ENCODE results near the gene DOCK6.

DOCK6 gene

DNA sequence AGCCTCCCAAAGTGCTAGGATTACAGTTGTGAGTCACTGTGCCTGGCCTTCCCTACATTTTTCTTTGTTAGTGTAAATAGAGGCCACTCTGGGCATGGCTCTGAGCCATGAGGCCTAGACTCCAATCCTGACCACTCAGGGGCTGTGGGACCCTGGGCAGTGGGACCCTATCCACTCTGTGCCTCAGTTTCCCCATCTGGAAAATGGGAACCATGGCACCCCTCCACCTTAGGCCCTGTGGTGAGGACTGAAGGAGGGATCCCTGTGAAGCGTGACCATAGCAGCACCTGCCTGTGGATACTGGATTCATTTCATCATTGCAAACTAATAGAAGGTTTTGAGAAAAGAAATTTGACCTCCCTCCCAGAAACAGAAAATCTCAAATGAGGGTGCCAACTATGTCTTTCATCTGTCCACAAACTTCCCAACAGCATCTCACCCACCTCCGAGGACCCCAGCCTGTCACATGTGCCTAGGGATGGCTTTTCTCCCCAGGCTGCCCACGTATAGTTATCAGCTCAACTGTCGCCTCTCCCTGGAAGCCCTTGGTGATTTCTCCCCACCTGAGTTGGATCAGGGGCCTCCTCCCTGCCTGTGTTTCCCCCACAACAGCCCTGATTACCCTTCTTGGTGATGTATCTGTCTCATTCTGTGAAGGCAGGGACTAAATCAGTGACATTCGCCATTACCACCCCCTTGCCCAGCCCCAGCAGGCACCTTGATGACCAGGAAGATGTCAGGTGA, 17.3 kb downstream of the DOCK6 start:
- DNase-seq (ENCODE audit: low read depth) = no peak

DNA sequence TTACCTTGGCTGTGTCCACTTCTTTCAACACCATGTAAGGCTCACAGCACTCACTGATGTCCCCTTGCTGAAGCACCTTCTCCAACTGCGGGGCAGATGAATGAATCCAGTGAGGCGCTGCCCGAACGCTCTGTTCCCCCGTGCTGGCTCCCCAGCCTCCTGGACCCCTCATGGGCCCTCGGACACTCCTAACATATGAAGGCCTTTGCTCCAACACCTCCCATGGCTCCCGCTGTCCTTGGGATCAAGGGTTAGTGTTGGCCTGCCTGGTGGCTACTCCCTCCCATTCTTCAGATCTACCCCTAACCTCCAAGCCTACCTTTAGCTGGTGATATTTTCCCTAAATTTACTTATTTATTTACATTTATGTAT, 18.5 kb downstream of the DOCK6 start:
- DNase-seq (ENCODE audit: low read depth) = no peak

DNA sequence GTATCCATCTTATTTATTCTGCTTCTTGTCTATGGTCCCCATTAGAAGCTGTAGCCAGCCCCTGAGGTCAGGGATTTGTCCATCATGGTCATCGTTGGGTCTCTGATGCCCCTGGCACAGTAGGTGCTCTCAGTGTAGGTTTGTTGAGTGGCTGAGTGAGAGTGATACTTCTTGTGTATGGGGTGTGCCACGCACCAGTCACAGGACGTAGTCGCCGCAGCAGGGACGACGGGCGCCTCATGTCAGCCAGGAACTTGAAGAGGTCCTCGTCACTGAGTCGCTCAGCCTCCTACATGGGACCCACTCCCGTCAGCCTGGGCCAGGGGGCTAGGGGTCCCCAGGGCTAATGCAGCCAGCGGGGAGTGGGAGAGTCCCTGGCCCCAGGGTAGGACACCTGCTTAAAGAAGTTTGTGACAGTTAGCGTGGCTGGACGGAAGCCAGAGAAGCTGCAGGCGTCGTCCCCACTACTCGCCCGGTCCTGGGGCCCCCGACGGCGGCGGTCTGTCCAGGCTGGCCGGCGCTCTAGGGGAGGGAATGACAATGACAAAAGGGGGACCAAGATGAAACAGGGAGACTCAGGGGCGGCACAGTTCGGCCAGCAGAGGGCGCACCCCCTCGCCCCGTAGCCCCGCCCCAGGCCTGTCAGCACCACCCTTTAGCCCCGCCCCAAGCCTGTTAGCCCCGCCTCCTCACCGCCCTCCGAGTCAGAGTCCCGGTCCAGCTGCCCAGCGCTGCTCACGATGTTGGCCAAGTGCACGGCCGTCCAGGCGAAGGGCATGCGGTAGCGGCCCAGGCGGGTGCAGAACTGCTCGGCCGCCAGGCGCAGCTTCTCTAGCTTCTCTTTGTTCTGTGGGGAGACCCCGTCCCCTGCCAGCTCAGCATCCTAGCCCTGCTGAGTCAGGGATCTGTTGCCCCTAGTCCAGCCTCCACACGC, 19.2 kb downstream of the DOCK6 start:
- peak; percentile 75 for DNase-seq (ENCODE audit: low read depth)

DNA sequence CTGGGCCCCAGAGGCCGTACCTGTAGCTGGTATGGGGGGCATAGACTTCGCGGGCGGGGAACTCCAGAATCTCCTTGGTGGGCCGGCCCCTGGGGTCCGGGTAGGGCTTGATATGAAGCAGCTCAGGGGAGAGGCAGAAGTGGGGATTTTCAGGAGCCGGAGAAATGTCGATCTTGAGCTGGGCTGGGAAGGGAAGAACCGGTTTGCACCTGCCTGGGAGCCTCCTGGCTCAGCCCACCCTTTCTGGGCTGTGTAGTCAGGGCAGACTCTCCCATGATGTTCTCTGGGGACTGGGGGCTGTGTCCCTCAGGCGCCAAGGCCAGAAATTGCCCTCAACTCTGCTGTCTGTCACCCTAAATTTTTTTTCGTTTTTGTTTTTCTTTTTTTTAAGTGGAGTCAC, 20.3 kb downstream of the DOCK6 start:
- no peak for DNase-seq (ENCODE audit: low read depth)

DNA sequence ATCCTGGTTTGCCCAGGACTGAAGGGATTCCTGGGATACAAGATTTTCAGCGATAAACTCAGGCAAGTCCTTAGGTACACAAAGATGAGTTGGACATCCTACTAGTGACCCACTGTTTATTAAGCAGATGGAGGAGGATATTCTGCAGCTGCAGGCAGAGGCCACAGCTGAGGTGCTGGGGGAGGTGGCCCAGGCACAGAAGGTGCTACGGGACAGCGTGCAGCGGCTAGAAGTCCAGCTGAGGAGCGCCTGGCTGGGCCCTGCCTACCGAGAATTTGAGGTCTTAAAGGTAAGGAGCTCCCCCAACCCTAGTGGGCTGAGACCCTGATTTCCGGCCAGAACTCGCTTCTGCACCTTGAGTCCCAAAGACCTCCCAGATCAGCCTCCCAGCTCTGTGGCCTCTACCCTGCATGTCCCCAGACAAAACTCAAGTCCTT, 22.3 kb downstream of the DOCK6 start:
- no peak for DNase-seq (ENCODE audit: low read depth)

DNA sequence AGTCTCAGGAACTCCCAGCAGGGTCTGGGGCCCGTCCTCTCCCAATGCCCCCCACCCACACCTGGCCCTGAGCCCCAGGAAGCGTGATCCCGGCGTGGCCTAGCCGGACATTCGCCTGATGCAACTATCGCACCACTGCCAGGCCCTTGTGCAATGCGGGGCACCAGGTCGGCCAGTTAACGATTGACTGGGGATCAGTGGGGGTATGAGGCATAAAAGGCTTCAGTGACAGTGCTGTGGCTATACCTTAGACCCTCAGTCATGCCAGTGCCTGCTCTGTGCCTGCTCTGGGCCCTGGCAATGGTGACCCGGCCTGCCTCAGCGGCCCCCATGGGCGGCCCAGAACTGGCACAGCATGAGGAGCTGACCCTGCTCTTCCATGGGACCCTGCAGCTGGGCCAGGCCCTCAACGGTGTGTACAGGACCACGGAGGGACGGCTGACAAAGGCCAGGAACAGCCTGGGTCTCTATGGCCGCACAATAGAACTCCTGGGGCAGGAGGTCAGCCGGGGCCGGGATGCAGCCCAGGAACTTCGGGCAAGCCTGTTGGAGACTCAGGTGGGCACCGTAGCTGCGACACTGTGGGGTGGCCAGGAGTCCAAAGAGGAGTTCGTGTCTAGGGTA, 22.8 kb downstream of the DOCK6 start, which contains the start of gene ANGPTL8:
ANGPTL8 (plus strand) TSS at position 243 of the 624 bp plus-strand sequence; CDS start at position 262, 19 bp downstream.
- DNase-seq (ENCODE audit: low read depth) = no peak

DNA sequence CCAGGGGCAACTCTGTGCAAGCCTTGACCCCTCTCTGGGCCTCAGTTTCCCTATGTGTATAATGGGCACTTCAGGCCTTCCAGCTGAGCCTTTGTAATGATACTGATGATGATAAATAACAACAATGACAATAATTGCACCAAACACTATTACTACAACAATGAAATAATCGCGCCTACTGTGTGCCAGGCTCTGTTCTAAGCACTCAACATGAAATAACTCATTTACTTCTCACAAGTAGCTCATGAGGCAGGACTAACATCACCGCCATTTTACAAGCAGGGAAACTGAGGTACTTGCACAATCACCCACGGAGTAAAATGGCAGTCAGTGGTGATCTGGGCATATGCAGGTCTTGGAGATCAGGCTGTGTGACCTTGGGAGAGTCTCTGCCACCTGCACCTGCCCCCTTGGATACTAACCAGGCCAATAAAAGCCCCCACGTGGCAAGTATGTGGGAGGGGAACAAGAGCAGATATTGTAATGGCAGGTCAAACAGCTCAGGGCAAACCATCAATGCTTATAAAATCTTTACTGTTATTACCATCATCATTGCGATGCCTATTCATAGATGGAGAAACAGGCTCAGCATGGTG, 23.4 kb downstream of the DOCK6 start:
- no peak for DNase-seq (ENCODE audit: low read depth)

DNA sequence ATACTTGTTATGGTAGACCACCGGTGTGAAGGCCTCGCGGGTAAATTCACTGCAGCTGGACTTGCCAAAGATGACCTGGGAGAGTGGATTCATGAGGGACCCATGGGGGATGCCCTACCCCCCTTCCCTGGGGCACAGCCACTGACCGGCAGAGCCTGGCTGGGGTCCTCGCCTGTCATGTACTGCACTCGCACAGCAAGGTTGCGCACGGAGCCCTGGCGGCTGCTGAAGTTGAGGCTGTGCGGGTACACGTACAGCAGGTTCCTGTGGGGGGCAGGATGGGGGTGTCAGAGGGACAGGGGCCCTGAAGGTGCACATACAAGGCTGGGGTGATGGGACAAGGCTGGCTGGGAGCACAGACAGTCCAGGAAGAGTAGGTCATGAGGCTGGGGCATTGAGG, 24.3 kb downstream of the DOCK6 start:
- DNase-seq (ENCODE audit: low read depth) = no peak

DNA sequence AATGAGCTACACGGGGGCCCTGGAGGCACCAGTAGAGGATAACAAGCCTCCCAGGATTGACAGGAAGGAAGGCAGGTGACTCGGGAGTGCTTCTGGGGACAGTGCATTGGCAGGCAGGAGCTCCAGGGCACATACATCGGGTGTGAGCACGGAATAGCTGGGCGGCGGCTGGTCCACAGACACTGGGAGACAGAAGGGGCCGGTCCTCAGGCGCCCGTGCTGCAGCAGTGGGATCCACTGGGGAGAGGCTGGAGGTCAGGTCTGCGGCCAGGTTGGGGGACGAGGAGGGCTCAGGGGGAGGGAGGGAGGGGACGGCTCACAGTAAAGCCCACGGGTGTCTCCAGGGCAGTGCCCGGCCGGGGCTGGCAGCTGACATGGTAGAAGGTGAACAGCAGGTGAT, 25.0 kb downstream of the DOCK6 start:
- no peak for DNase-seq (ENCODE audit: low read depth)

DNA sequence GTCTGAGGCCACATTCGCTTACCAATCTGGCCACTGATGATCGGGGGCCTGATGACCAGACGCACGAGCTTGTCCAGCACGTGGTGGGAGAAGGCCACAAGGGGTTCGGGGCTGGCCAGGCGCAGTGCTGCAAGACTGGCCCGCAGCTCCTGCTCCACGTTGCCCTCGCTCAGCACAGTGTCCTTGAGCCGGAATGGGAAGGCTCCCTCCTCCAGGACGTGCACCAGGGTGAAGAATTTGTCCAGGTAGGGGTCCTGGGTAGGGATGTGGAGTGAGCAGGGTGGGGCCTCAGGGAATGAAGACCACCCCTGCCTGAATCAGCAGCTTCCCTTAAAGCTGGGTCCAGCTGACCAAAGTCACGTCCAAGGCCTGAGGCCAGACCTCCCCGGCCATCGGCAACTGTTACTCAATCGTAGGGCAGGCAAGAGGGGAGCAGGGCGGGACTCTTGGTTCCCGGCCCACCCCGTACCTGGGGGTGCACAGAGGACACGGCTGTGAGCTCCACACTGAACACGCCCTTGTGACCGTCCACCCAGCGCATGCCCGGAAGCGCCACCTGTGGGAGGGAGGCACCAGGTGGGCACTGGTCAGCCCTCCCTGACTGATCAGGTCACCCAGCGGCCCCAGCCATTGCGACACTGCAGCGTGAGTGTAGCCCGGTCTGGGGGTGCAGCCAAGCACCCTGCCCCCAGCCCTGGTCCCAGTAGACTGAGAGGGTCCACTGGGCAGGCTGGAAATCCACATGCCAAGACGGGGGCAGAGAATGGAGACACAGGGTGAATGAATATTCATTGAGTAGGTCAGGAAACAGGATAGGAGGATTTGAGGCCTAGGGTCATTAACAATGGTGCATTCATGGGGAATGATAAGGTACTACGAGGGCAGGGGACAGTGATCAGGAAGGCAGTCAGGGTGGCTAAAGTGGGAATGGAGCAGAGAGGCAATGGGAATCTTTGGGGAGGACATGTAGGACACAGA, 25.7 kb downstream of the DOCK6 start:
- no peak for DNase-seq (ENCODE audit: low read depth)

DNA sequence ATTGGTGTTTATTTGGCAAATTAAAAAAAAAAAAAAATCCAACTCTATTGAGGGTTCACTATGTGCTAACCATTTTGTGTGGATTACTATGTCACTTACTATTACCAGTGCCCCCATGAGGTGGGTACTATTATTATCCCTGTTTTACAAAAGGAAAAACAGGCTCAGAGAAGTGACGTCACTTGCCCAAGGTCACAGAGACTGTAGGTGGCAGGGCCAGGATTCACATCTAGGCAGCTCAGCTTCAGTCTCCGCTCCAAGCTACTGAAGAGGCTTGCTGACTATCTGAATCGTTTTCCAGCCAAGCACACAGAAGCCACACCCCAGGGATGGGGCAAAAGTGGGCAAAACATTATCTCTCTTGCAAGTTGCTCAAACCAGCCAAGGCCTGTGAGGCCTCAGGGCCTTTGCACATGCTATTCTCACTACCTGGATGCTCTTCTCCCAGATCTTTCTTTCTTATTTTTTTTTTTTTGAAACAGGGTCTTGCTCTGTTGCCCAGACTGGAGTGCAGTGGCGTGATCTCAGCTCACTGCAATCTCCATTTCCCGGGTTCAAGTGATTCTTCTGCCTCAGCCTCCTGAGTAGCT, 27.7 kb downstream of the DOCK6 start:
- no peak for DNase-seq (ENCODE audit: low read depth)

DNA sequence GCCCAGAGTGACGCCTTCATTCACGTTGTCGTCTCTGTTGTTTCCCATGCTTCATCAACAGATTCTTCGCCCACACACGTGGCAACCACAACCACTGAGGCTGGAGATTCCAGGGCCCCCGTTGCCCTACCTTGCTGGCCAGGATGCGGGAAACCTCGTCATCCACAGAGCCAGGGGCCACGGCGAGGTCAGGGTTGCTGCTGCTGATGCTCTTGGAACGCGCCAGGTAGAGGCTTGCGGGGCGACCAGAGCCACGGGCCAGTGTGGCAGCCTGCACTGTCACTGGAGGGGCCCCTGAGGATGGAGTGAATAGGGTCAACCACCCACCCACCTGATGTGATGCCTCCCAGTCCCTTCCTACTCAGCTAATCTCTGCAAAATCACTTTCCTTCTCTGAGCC, 29.3 kb downstream of the DOCK6 start:
- no peak for DNase-seq (ENCODE audit: low read depth)

DNA sequence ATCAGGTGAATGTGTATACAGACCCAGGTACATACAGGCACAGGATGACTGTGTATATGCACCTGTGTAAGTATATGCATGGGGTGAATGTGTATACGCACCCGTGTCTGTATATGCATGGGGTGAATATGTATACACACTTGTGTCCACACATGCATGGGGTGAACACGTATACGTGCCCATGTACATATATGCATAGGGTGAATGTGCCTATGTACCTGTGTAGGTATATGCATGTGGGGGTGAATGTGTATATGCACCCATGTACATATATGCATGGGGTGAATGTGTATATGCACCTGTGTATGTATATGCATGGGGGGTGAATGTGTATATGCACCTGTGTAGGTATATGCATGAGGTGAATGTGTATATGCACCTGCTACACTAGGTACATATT, 29.8 kb downstream of the DOCK6 start:
- no peak for DNase-seq (ENCODE audit: low read depth)

DNA sequence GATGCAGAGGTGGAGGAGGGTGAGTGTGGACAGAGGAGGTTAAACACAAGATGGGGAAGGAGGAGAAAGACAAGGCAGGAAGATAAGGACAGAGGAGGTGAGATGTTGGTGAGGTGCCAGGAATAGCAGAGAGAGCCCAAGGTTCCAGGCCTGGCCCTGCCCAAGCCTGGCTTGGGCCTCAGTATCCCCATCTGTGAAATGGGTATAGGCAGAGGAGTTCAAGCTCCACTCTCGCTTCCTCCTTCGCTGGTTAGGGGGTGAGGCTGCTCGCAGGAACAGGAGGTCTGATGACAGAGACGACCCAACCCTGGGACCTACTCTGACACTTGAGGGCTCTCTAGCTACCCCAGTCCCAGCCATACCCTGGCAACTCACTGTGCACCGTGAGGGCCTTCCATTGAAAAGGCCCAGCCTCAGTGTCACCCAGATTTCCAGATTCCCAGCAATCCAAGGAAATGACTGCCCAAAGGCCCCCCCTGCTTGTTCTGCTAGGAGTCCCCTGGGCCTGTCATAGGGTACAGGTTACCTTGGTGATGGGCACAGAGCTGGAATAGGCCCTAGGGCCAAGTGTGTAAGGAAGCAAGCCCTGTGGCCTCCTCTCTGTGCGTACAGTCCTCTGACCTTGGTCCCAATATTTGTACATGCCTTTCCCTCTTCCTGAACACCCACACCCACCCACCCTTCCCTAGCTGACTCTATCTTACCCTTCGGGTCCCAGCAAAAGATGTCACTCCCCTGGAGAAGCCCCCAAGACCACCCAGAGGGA, 31.5 kb downstream of the DOCK6 start:
- DNase-seq (ENCODE audit: low read depth) = no peak

DNA sequence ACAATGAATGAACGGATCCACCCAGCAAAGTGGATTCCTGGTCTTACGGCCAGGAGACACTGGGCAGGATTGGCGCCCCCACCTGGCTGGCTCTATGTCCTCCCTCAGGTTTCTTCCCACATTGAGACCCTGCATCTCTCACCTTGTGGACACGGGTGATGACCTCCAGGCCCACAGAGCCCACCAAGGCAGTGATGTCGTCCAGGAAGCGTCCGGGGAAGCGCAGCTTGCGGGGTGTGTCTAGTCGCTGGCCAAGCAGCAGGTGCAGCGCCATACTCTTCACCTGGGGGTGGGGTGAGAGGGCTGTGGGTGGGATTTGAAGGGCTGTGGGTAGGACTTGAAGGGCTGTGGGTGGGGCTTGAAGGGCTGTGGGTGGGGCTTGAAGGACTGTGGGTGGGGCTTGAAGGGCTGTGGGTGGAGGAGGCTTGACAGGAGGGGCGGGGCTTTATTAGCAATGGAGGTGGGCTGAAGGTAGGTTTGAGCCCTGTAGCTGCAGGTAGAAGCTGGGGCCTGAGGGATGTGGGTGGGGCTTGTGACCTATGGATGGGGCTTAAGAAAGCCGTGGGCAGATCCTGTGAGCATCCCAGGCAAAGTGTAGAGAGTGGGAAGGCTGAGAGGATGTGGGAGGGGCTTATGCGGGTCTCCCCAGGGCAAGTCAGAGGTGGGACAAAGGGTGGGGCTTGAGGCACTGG, 35.0 kb downstream of the DOCK6 start:
- no peak for DNase-seq (ENCODE audit: low read depth)

DNA sequence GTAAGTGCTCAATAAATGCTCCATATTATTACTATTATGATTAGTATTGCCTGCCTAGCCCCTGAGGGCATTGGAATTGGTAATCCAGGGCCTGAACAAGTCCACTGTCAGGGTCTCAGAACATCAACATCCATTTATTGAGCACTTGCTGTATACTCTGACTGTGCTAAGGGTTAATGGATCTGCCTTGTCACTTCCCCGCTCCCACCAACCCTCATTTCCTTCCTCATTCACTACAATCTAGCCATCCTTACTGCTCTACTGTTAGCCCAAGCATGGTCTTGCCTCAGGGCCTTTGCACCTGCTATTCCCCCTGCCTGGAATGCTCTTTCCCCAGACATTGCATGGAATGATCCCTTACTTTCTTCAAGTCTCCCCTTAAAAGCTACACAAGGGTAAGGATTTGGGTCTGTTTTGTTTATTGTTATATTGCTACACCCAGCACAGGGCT, 35.6 kb downstream of the DOCK6 start:
- no peak for DNase-seq (ENCODE audit: low read depth)

DNA sequence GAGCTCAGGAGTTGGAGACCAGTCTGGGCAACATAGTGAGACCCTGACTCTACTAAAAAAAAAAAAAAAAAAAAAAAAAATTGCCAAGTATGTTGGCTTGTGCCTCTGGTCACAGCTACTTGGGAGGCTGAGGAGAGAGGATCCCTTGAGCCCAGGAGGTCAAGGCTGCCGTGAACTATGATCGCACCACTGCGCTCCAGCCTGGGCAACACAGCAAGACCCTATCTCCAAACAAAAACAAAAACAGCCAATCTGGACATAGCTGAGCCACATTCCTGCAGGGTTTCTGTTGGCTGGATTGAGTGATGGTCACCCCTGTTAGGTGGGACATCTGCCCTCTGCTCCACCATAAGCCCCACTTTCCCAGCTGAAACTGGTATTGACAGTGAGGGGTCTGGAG, 36.5 kb downstream of the DOCK6 start:
- DNase-seq (ENCODE audit: low read depth) = no peak

DNA sequence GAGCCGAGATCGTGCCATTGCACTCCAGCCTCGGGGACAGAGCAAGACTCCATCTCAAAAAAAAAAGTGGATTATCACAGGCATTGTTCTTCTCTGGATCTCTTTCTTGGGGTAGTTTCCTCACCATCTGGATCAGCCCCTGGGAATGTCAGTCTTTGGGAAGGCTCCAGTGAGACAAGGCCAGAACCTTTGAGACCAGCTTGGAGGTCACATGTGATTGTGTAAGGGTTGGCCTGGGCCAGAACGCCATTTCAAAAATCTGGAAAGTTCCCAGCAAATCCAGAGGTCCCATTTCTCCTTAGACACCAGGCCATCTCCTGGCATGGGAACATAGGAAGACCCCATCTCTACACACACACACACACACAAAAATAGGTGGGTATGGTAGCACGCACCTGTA, 37.2 kb downstream of the DOCK6 start:
- DNase-seq (ENCODE audit: low read depth) = no peak

DNA sequence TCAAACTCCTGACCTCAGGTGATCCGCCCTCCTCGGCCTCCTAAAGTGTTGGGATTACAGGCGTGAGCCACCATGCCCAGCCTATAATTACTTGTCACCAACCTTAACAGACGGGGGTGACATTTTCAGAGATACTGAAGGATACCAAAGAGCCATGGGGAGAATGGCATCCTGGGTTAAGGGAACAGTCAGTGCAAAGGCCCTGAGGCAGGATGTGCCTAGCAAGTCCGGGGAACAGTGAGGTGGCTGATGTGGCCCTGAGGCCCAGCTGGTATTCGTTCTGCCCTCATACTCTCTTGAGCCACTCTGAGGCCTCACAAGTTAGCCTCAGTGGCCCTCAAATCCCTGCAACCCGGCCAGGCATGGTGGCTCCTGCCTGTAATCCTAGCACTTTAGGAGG, 37.9 kb downstream of the DOCK6 start:
- no peak for DNase-seq (ENCODE audit: low read depth)

All from stimulated activated CD8-positive, alpha-beta memory T cell treated with anti-CD3 and anti-CD28 coated beads, Interleukin-15, amount 100 ng/mL, for 1 hour (primary cell).